ENCODE data around the gene THSD4.

Gene THSD4

GRCh38 chr15:71472566-71472965 lies 357.3 kb downstream of the THSD4 start:
- no peak for DNase-seq

DNA sequence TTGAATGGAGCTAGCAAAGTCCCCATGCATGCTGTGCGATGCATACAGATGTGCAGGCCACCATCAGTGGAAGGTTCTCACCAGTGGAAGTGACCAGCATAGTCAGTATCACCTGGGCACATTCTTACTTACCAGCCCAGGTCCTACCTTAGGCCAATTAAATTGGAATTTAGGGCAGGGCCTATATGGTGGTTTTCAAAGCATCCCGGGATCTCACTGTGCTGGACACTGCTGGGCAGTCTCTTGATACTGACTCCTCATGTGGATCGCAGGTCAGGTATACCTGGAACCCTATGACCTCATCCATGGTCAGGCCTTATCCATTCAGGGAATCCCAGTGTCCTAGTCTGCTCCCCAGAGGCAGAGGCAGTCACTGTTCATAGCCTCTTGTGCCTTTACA lies 358.5 kb downstream of the THSD4 start:
- DNase-seq, result no peak

DNA sequence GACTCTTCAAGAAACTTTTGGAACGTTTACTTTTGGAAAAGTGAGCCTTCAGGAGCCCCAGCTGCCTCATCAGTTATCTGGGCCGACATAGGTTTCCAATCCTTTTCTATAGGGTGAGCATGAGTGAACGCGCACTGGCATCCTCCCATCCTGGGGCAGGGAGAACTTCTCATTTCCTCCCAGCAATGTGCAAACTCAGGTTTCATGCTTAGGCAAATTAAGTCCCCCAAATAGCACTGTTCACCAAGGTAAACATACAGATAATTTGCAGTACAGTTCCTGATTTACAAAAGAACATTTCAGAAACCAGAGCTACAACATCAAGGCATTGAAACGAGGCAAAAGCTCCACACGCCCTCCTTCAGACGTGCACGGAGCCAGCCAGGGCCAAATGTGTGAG lies 361.6 kb downstream of the THSD4 start:
- no peak for DNase-seq

DNA sequence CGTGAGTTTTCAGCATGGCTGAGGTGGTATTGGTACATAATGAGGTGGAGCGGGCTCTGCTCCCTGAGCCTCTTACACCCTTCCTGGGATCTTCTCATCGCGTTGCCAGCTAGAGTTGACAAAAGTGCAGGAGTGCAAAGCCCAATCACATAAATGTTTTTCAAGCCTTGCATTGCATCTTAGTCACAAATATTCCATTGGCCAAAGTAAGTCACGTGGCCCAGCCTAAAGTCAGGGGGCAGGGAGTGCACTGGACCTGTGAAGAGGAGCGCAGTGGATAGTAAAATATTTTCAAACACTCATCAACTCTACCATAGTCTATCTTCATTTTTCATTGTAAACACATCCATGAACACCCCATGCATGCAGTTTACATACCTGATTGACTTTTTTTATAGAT lies 365.3 kb downstream of the THSD4 start:
- DNase-seq, result no peak

DNA sequence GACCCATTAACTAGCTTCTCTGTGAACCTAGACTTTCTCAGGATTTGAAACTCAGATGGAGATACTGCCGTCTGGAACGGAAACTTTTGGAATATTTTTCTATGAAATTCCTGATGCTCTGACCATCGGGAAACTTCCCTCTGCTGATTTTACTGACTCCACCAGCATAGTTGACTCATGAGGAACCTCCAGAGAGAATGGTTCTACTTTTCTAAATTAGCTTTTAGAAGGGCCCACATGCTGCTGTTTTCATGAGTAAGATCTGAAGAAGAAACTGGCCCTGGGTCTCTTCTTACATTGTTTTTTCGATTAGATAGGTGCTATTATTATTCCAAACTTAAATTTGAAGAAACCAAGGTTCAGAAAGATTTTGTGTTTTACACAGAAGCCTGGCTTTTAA lies 368.8 kb downstream of the THSD4 start:
- no peak for DNase-seq

GRCh38 chr15:71485094-71485693 lies 369.9 kb downstream of the THSD4 start:
- DNase-seq, result peak; percentile 32

- no peak for DNase-seq
Measured at GRCh38 chr15:71489570-71489969, 374.3 kb downstream of the THSD4 start.

DNA sequence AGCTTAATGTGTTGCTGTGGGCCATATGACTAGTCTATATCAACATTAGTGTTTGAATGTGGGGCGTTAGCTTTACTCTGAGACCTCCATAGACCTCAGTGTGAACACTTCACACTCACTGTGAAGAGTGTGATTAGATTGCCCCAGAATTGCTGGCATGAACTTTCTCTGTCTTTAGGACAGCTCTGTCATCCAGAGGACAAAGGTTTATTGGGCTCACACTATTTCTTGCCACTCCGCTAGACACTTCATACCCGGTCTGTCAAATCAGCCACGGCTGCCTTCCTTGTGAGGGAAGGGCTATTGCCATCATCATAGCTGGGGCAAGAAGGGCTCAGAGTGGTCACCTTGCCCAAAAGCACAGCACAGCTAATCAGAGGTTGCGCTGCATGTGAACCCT lies 378.3 kb downstream of the THSD4 start:
- DNase-seq, result no peak

DNA sequence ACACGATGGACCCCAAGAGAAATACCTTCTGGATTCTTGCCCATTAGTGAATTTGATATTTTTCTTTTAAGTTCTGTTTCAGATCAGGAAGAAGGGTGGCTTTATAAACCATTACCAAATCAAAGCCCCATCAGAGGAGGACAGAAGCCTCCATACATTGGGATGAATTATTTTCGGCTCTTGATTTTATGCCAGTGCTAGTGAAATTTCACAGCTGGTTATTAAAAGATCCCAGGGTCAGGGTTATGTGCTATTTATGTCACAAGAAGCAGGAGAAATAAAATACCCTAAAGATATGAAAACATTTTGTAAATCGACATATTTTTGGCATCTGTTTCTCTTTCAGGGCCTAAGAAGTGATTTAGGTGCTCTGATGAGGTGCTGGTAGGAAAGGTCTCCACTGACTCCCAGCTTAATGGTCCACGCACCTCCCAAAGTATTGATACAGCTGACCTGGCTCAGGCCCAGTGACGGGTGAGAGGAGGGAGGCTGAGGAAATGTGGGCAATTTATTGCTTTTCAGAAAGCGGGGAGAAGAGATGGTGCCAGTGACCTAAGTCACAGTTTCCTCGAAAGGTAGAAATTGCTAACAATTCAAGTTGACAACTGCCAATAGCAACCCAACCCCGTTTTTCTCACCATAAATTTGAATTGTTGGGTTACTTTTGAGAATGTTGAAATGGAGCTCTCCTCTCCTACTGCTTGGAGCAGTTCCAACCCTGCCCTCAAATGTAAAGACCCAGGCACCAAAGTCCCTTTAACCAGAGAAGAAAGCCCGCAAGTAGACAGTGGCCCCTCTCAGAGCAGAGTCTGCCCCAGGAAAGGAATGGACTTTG lies 379.5 kb downstream of the THSD4 start:
- DNase-seq, result no peak

GRCh38 chr15:71495398-71495780 lies 380.1 kb downstream of the THSD4 start:
- no peak for DNase-seq

DNA sequence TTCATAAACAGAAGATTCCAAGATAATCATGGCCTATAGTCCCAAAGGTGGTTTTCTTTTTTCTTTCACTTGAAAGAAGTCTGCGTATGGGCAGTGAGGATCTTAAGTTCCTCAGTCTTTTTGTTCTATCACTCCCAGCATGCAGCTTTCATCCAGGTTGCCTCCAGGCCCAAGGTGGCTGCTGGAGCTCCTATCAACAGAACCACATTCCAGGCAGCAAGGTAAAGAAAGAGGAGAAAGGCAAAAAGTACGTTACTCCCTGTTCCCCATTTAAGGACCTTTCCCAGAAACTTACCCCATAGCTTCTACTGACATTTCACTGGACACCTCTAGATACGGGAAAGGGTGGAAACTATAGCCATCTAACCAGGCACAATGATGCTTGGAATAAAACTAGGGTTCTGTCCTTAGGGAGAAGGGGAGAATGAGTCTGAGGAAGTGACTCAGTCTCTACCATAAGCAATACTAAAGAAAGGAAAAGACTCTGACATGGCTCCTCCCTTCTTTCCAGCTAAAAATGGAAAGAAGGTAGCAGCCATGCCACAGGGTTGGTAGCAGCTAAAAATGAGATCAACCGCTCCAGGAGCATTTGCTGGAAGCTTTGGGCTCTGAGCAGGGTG lies 381.2 kb downstream of the THSD4 start:
- no peak for DNase-seq

GRCh38 chr15:71501344-71502076 lies 386.2 kb downstream of the THSD4 start:
- DNase-seq, result no peak

- DNase-seq, result no peak
Measured at GRCh38 chr15:71502077-71502432, 386.8 kb downstream of the THSD4 start.

- DNase-seq, result no peak
Measured at GRCh38 chr15:71505962-71506361, 390.7 kb downstream of the THSD4 start.

- no peak for DNase-seq
Measured at GRCh38 chr15:71506946-71507345, 391.7 kb downstream of the THSD4 start.

DNA sequence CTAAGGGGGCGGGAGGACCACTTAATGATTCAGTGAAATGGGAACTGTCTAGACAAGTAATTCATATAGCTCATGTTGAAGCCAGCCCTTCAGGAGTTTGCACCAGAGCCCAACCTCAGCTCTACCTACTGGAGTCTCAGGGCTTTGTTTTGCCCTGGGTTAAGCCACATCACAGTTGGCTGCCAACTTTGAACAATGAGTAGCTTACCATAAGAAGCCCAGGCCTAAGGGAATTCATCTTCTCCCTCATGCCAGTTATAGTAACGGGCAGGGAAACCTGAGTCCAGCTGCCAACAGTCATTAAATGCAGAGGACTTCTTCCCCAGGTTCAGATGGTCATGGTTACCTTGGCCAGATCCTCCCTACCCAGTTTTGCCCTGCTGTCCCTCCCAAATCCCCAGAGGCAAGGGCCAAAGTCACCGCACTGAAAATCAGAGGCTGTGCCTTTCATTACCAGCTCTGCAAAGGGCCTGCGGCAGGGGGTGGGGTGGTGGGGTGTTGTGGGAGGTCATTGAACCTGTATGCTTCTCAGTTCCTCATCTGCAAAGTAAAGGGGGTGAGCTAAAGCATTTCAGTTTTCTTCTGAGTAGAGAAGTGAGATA lies 392.9 kb downstream of the THSD4 start:
- no peak for DNase-seq

- DNase-seq, result no peak
Measured at GRCh38 chr15:71509139-71509538, 393.9 kb downstream of the THSD4 start.

- DNase-seq, result no peak
Measured at GRCh38 chr15:71510763-71511162, 395.5 kb downstream of the THSD4 start.

GRCh38 chr15:71511796-71512681 lies 396.8 kb downstream of the THSD4 start:
- DNase-seq, result no peak

GRCh38 chr15:71512682-71513006 lies 397.4 kb downstream of the THSD4 start:
- no peak for DNase-seq

DNA sequence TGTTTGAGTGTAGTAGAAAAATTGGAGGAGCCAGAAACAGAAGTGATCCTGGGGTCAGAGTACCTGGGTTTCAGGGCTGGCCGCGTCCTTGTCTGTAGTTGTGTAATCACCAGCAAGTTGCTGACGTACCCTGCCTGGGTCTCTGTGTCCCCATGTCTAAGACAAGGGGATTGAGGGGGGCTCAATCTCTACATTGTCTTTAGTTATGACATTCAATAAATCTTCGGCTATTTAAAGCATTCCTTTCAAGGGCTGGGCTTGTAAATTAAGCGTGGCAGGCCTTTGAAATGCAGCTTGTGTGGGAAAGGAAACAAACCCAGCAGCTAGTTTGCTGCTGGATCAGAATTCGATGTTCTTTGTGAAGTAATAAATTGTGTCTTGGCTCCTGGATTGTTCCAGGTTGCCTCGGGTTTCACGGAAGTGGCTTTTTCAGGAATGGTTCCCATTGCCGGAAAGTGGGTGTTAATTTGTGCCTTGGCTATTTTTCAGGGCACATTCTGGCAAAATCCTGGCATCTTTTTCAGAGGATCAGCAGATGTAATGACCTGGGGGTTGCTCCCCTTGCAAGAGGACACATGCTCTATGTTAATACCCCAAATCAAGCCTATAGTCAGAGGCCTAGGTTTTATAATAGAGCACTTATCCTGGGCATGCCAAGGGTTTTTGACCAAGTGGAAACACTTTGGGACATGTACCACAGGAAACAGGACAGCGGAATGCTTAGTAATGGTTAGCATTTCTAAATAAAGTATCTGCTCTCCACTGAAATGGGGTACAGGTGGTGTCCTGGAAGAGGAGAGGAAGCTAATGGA lies 400.3 kb downstream of the THSD4 start:
- DNase-seq, result no peak
